A549 (cell line): ENCODE measurements around the gene NAA50. TPM values are rescaled to one million over a fixed set of nuclear protein-coding genes. Genes with fewer than 3 reads are reported as not detected.

ENCODE experiments used
- ATAC-seq, 2 experiments: fragments of 200-7000 bp in 1 of 2; fragments of >200 bp in 1 of 2; cut with Nextera tagmentation in 1 of 2; cut with Tn5 transposase in 1 of 2; 3 replicates each; pipeline versions ENCODE4 v1.8.0 to v1.9.1; 2018 to 2020; ENCODE audit warnings: mild to moderate bottlenecking in 1 of 2, moderate library complexity in 1 of 2
- CTCF ChIA-PET: fragments of 300-600 bp; sonication (Branson Sonifier 250); formaldehyde crosslinking; extraction: SDS; loops from one replicate; lab custom pipeline; 2021; ENCODE audit warnings: antibody characterized with exemption, inconsistent platforms; lab: Yijun Ruan, JAX
- POLR2A ChIA-PET: fragments of 350-600 bp; formaldehyde crosslinking; extraction: SDS; loops from one replicate; lab custom pipeline; 2021; ENCODE audit warnings: antibody characterized with exemption, inconsistent platforms; lab: Yijun Ruan, JAX
- DNase-seq, 2 experiments: peaks; one replicate each; pipeline versions ENCODE4 v3.0.0 to v3.0.0-alpha.2; 2011 to 2016; ENCODE audit warnings: low read depth in 1 of 2, low spot score in 1 of 2
- FAIRE-seq: peaks from 2 replicates; lab custom pipeline; 2011; peaks lifted over from hg19 to GRCh38; lab: Jason Lieb, UNC
- H3K27ac ChIP-seq, 2 experiments: fragments of >200 bp; sonication (Bioruptor Twin); formaldehyde crosslinking; 3 replicates each; pipeline ENCODE4 v1.5.1; 2016 to 2017
- H3K4me1 ChIP-seq: fragments of >200 bp; sonication (Bioruptor Twin); formaldehyde crosslinking; 3 replicates; pipeline ENCODE4 v1.6.1; 2016
- H3K4me2 ChIP-seq: fragments of >200 bp; sonication (Bioruptor Twin); formaldehyde crosslinking; 3 replicates; pipeline ENCODE4 v1.6.1; 2016
- H3K4me3 ChIP-seq: fragments of >200 bp; sonication (Bioruptor Twin); formaldehyde crosslinking; 3 replicates; pipeline ENCODE4 v1.5.1; 2016
- H3K9me3 ChIP-seq: fragments of >200 bp; sonication (Bioruptor Twin); formaldehyde crosslinking; 3 replicates; pipeline ENCODE4 v1.6.1; 2016
- CBX2 ChIP-seq: fragments of 200-600 bp; sonication (generic); IDR thresholded peaks from 2 replicates; pipeline ENCODE4 v1.6.1; 2016; ENCODE audit warnings: low read depth, mild to moderate bottlenecking, borderline replicate concordance
- CEBPB ChIP-seq, 2 experiments: fragments of >200 bp in 1 of 2; sonication (Bioruptor Twin) in 1 of 2; formaldehyde crosslinking in 1 of 2; IDR thresholded peaks; 2 replicates each; pipeline ENCODE4 v1.6.1; 2012 to 2016
- CHD2 ChIP-seq: fragments of 150-350 bp; IDR thresholded peaks from 2 replicates; pipeline ENCODE4 v1.6.1; 2014; ENCODE audit warnings: low read length; ENCODE audit not compliant: partially characterized antibody
- CTCF ChIP-seq: fragments of >200 bp; sonication (Bioruptor Twin); formaldehyde crosslinking; IDR thresholded peaks from 3 replicates; pipeline ENCODE4 v1.5.1; 2016
- EHMT2 ChIP-seq: fragments of 200-600 bp; sonication (generic); IDR thresholded peaks from 2 replicates; pipeline ENCODE4 v1.6.1; 2016; ENCODE audit warnings: antibody characterized with exemption, low read depth, mild to moderate bottlenecking, moderate library complexity
- GATA3 ChIP-seq: IDR thresholded peaks from 2 replicates; pipeline ENCODE4 v1.6.1; 2012; ENCODE audit warnings: borderline replicate concordance
- KDM1A ChIP-seq: fragments of 200-600 bp; sonication (generic); IDR thresholded peaks from 2 replicates; pipeline ENCODE4 v1.6.1; 2016; ENCODE audit warnings: low read depth, mild to moderate bottlenecking
- KDM5A ChIP-seq: fragments of 200-600 bp; sonication (generic); IDR thresholded peaks from 2 replicates; pipeline ENCODE4 v1.6.1; 2016; ENCODE audit warnings: antibody characterized with exemption, mild to moderate bottlenecking
- MAFK ChIP-seq: fragments of 450-650 bp; IDR thresholded peaks from 2 replicates; pipeline ENCODE4 v1.6.1; 2014; ENCODE audit not compliant: partially characterized antibody
- MAZ ChIP-seq: fragments of 150-350 bp; IDR thresholded peaks from 2 replicates; pipeline ENCODE4 v1.6.1; 2014; ENCODE audit warnings: antibody characterized with exemption, low read depth, low read length, borderline replicate concordance
- NPAS2 ChIP-seq: fragments of 250-450 bp; sonication (Bioruptor Pico); IDR thresholded peaks from 2 replicates; pipeline ENCODE4 v1.8.0; 2022; ENCODE audit warnings: mild to moderate bottlenecking, moderate library complexity, borderline replicate concordance
- PHF8 ChIP-seq: fragments of 200-600 bp; sonication (generic); IDR thresholded peaks from 2 replicates; pipeline ENCODE4 v1.6.1; 2016; ENCODE audit warnings: low read depth, mild to moderate bottlenecking, antibody characterized with exemption, moderate library complexity, borderline replicate concordance
- RCOR1 ChIP-seq: fragments of 150-350 bp; IDR thresholded peaks from 2 replicates; pipeline ENCODE4 v1.6.1; 2014; ENCODE audit warnings: antibody characterized with exemption, low read length, low read depth
- RNF2 ChIP-seq: fragments of 200-600 bp; sonication (generic); IDR thresholded peaks from 2 replicates; pipeline ENCODE4 v1.6.1; 2016; ENCODE audit warnings: low read depth, mild to moderate bottlenecking, antibody characterized with exemption, moderate library complexity, borderline replicate concordance
- SMC3 ChIP-seq: fragments of >200 bp; sonication (Bioruptor Twin); formaldehyde crosslinking; IDR thresholded peaks from 3 replicates; pipeline ENCODE4 v1.6.1; 2018; ENCODE audit warnings: inconsistent platforms
- TP53 ChIP-seq: fragments of 250-450 bp; sonication (Bioruptor Pico); IDR thresholded peaks from 2 replicates; pipeline ENCODE4 v1.5.0; 2021; ENCODE audit warnings: mild to moderate bottlenecking, moderate library complexity
- WGBS: methylation state at CpG from one replicate; pipeline ENCODE4 v1.1.6; 2017; ENCODE audit errors: missing lambda C conversion rate; 5-methylcytosine and 5-hydroxymethylcytosine counted together
- polyA plus RNA-seq, 4 experiments: library from polyadenylated mRNA; depleted of rRNA in 3 of 4; stranded (reverse); fragments of >200 nt; fragmentation: RNase III in 1 of 4; extraction: RNeasy Plus Mini Kit Qiagen cat#74134 plus additional on column Dnase treatment in 1 of 4; gene quantifications; 2 replicates in 3 of 4; 3 replicates in 1 of 4; pipeline ENCODE4 v1.2.3, GENCODE V29; 2011 to 2017
- TF ChIP-seq, protein P1 (sequence below): IDR thresholded peaks from 2 replicates; pipeline ENCODE4 v1.6.1; 2012

Gene NAA50
- polyA plus RNA-seq, 2 of the 4 experiments (the other 2 are of a cell fraction), result 141 to 180 TPM

DNA sequence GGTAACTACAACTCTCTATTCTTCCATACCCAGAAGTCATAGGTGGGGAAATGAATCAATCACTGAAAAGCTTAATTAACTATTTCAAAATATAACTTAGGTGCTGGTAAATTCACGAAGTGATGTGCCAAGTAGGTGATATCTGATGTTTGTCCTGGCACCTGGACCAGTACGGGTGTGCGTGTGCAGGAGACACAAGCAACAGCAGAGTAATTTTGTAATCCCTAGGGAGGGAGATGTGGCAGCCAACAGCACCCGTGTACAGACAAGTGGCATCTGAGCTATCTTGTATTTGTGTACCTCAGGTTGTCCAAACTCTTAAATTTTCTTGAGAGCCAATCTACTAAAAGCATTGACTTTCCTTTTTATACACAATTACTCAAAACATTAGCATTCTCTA lies 72.5 kb downstream of the NAA50 start:
- no peak overlapping the region for H3K4me3 ChIP-seq
- TF ChIP-seq MAZ (no peak), EHMT2 (no peak), NPAS2 (CRISPR knock-in tag) (no peak), GATA3 (no peak), KDM5A (no peak), CEBPB (IDR thresholded peaks at IDR 0.05) (no peak), SMC3 (no peak), TP53 (CRISPR knock-in tag) (no peak), CHD2 (no peak), PHF8 (no peak), KDM1A (no peak), CBX2 (no peak), RCOR1 (no peak), CTCF (no peak), RNF2 (no peak)
- TF ChIP-seq, protein P1, sequence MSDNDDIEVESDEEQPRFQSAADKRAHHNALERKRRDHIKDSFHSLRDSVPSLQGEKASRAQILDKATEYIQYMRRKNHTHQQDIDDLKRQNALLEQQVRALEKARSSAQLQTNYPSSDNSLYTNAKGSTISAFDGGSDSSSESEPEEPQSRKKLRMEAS, result no peak
- TF ChIP-seq, all 56 proteins: peak for 0
- POLR2A ChIA-PET, result no interaction called here
- CTCF ChIA-PET, result interaction anchor here (0.7 kb wide), 1 partner anchor 10 kb away, joined by 3 read pairs; no protein-coding TSS in a partner anchor
- no peaks in the 10 kb centered on the region for H3K4me1 ChIP-seq
- H3K27ac ChIP-seq, result no peak overlapping the region
- H3K4me2 ChIP-seq, result no peak overlapping the region
- WGBS, result 71% methylated on average over 4 of the region's 4 CpGs
- DNase-seq (no peak), ATAC-seq (no peak), FAIRE-seq (no peak)
- no peaks in the 10 kb centered on the region for H3K9me3 ChIP-seq

DNA sequence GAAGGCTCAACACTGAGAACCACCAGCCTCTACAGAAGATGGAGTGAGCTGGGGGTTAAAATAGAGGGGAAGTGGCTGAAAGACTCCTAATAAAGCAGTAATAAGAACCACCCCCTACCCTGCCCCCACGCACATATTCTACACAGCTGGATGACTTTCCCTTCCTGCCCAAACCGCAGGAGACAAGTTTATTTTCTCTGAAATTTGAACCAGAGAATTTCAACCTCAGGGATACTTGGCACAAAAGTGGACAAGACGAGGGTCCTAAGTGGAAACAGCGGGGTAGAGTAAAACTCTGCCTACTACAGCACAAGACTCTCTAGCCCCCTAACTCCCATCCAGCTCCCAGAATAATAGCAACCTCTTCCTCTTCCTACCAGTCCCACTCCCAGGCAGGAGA lies 78.0 kb downstream of the NAA50 start:
- Histone ChIP-seq H3K4me1 (peaks cover 10% of the 10 kb centered on the region; the same call in 2 of the 3 replicates), H3K27ac (no peak overlapping the region)
- no peak for DNase-seq
- FAIRE-seq, result no peak
- ATAC-seq, result no peak
- ChIA-PET CTCF (no interaction called here), POLR2A (no interaction called here)
- WGBS, result 86% methylated on average over 4 of the region's 4 CpGs
- TF ChIP-seq MAFK, result no peak
- no peak for TF ChIP-seq SMC3
- TF ChIP-seq, all 56 proteins: peak for 0
- Histone ChIP-seq H3K9me3 (no peaks in the 10 kb centered on the region), H3K4me3 (no peak overlapping the region), H3K4me2 (no peak overlapping the region)

Other genes with a start within 250 kb of the NAA50 start
- gene SPICE1, start 231.1 kb downstream of the NAA50 start, polyA plus RNA-seq (2011; rRNA removed), result 13.2 and 16.1 TPM in 2 replicates
- gene SPICE1, start 231.1 kb downstream of the NAA50 start, polyA plus RNA-seq (2017; fragmentation: RNase III; extraction: RNeasy Plus Mini Kit Qiagen cat#74134 plus additional on column Dnase treatment), result 5.2 to 6.0 TPM (median 6.0 TPM) in 3 replicates
- 7.5 and 8.4 TPM in 2 replicates for gene SIDT1, start 213.7 kb downstream of the NAA50 start, polyA plus RNA-seq (2011; rRNA removed)
- 0.25 to 0.43 TPM (median 0.25 TPM) in 3 replicates for gene SIDT1, start 213.7 kb downstream of the NAA50 start, polyA plus RNA-seq (2017; fragmentation: RNase III; extraction: RNeasy Plus Mini Kit Qiagen cat#74134 plus additional on column Dnase treatment)
- 11.3 and 11.5 TPM in 2 replicates for gene USF3, start 49.6 kb downstream of the NAA50 start, polyA plus RNA-seq (2011; rRNA removed)
- gene USF3, start 49.6 kb downstream of the NAA50 start, polyA plus RNA-seq (2017; fragmentation: RNase III; extraction: RNeasy Plus Mini Kit Qiagen cat#74134 plus additional on column Dnase treatment), result 1.8 to 1.9 TPM (median 1.8 TPM) in 3 replicates
- 37.5 and 39.8 TPM in 2 replicates for gene ATP6V1A, start 786 bp upstream of the NAA50 start, polyA plus RNA-seq (2011; rRNA removed)
- 22.6 to 23.4 TPM (median 23.2 TPM) in 3 replicates for gene ATP6V1A, start 786 bp upstream of the NAA50 start, polyA plus RNA-seq (2017; fragmentation: RNase III; extraction: RNeasy Plus Mini Kit Qiagen cat#74134 plus additional on column Dnase treatment)
- gene GRAMD1C, start 92.5 kb upstream of the NAA50 start, polyA plus RNA-seq (2011; rRNA removed), result 0.59 and 0.87 TPM in 2 replicates
- gene GRAMD1C, start 92.5 kb upstream of the NAA50 start, polyA plus RNA-seq (2017; fragmentation: RNase III; extraction: RNeasy Plus Mini Kit Qiagen cat#74134 plus additional on column Dnase treatment), result 0.32 to 0.84 TPM (median 0.70 TPM) in 3 replicates
- gene ZDHHC23, start 201.8 kb upstream of the NAA50 start, polyA plus RNA-seq (2011; rRNA removed), result 4.0 and 5.8 TPM in 2 replicates
- 2.8 to 3.6 TPM (median 3.1 TPM) in 3 replicates for gene ZDHHC23, start 201.8 kb upstream of the NAA50 start, polyA plus RNA-seq (2017; fragmentation: RNase III; extraction: RNeasy Plus Mini Kit Qiagen cat#74134 plus additional on column Dnase treatment)